CD14-positive monocyte (primary cell): ENCODE data around the gene CFAP410. TPM values are rescaled to one million over a fixed set of nuclear protein-coding genes. Genes with fewer than 3 reads are reported as not detected.
A peak's percentile ranks its signal among the peaks of the same experiment; 100 is the strongest.

ENCODE experiments used
- DNase-seq, 3 donors: peaks; one replicate each; pipeline ENCODE4 v3.0.0-alpha.2; 2011 to 2022
- H2AFZ ChIP-seq: 2 replicates; pipeline ENCODE4 v1.6.0; 2012; ENCODE audit warnings: mild to moderate bottlenecking, low read depth, low read length, inconsistent platforms; ENCODE audit not compliant: insufficient read depth, poor library complexity, severe bottlenecking
- H3K27ac ChIP-seq, 2 donors: 1 replicate in 1 of 2; 2 replicates in 1 of 2; pipeline ENCODE4 v1.5.1; 2012 to 2013; ENCODE audit warnings: low read length in 2 of 2, control low read depth in 1 of 2, inconsistent platforms in 1 of 2, low read depth in 1 of 2, mild to moderate bottlenecking in 1 of 2
- H3K27me3 ChIP-seq, 2 donors: one replicate each; pipeline versions ENCODE4 v1.6.0 to v1.6.1; 2011 to 2013; ENCODE audit warnings: low read length in 2 of 2; ENCODE audit not compliant: control insufficient read depth in 2 of 2, insufficient read depth in 2 of 2
- H3K36me3 ChIP-seq, 2 donors: replicated peaks in 1 of 2; 1 replicate in 1 of 2; 2 replicates in 1 of 2; pipeline versions ENCODE4 v1.5.1 to v1.6.1; 2012 to 2013; ENCODE audit warnings: low read length in 2 of 2, control low read depth in 1 of 2, inconsistent platforms in 1 of 2, mild to moderate bottlenecking in 1 of 2; ENCODE audit not compliant: insufficient read depth in 2 of 2, control insufficient read depth in 1 of 2
- H3K4me1 ChIP-seq, 2 donors: 1 replicate in 1 of 2; 2 replicates in 1 of 2; pipeline versions ENCODE4 v1.5.1 to v1.6.1; 2012 to 2013; ENCODE audit warnings: low read length in 2 of 2, control low read depth in 1 of 2, inconsistent platforms in 1 of 2, mild to moderate bottlenecking in 1 of 2, moderate library complexity in 1 of 2; ENCODE audit not compliant: insufficient read depth in 2 of 2, control insufficient read depth in 1 of 2
- H3K4me2 ChIP-seq: replicated peaks from 2 replicates; pipeline ENCODE3; 2012; ENCODE audit warnings: low read length, moderate library complexity, mild to moderate bottlenecking; ENCODE audit not compliant: poor library complexity, severe bottlenecking; ENCODE audit errors: extremely low read depth
- H3K4me3 ChIP-seq, 3 experiments: fragments of 200-600 bp in 1 of 3; sonication (generic) in 1 of 3; replicated peaks in 1 of 3; 1 replicate in 2 of 3; 2 replicates in 1 of 3; pipeline ENCODE4 v1.5.1; 2011 to 2013; ENCODE audit warnings: low read length in 3 of 3, mild to moderate bottlenecking in 3 of 3, control low read depth in 2 of 3, low read depth in 2 of 3, inconsistent platforms in 1 of 3, moderate library complexity in 1 of 3
- H3K79me2 ChIP-seq: 2 replicates; pipeline ENCODE4 v1.6.0; 2012; ENCODE audit warnings: mild to moderate bottlenecking, control low read depth, inconsistent platforms, low read length, moderate library complexity; ENCODE audit not compliant: insufficient read depth
- H3K9ac ChIP-seq: 2 replicates; pipeline ENCODE4 v1.6.0; 2017; ENCODE audit warnings: low read length, mild to moderate bottlenecking; ENCODE audit not compliant: insufficient read depth, poor library complexity, severe bottlenecking
- H3K9me3 ChIP-seq, 2 donors: replicated peaks in 1 of 2; 1 replicate in 1 of 2; 2 replicates in 1 of 2; pipeline versions ENCODE4 v1.5.1 to v1.6.1; 2012 to 2013; ENCODE audit warnings: low read length in 2 of 2, control low read depth in 1 of 2; ENCODE audit not compliant: control insufficient read depth in 1 of 2, insufficient read depth in 1 of 2
- H4K20me1 ChIP-seq: 2 replicates; pipeline ENCODE4 v1.6.0; 2012; ENCODE audit warnings: mild to moderate bottlenecking, low read length, control low read depth, moderate library complexity; ENCODE audit not compliant: insufficient read depth
- H3K27ac Mint-ChIP-seq, 7 donors: one replicate each; pipeline ENCODE4 v1.8.0; 2020; ENCODE audit warnings: mild to moderate bottlenecking in 7 of 7, mixed read lengths in 7 of 7, moderate library complexity in 6 of 7, inconsistent platforms in 2 of 7
- H3K27me3 Mint-ChIP-seq, 3 donors: one replicate each; pipeline ENCODE4 v1.8.0; 2021 to 2022; ENCODE audit warnings: low read depth in 3 of 3, mild to moderate bottlenecking in 3 of 3, mixed read lengths in 3 of 3, moderate library complexity in 3 of 3, inconsistent platforms in 1 of 3
- H3K36me3 Mint-ChIP-seq, 2 donors: one replicate each; pipeline ENCODE4 v1.8.0; 2020; ENCODE audit warnings: mixed read lengths in 2 of 2, inconsistent platforms in 1 of 2, mild to moderate bottlenecking in 1 of 2
- H3K4me1 Mint-ChIP-seq: one replicate; pipeline ENCODE4 v1.8.0; 2020; ENCODE audit warnings: mild to moderate bottlenecking, mixed read lengths
- H3K4me3 Mint-ChIP-seq, 2 donors: one replicate each; pipeline ENCODE4 v1.8.0; 2020; ENCODE audit warnings: mild to moderate bottlenecking in 2 of 2, mixed read lengths in 2 of 2, moderate library complexity in 1 of 2
- H3K9me3 Mint-ChIP-seq, 7 donors: one replicate each; pipeline ENCODE4 v1.8.0; 2020 to 2022; ENCODE audit warnings: mixed read lengths in 7 of 7, mild to moderate bottlenecking in 6 of 7, moderate library complexity in 6 of 7, inconsistent platforms in 2 of 7
- CTCF ChIP-seq: fragments of 200-600 bp; IDR thresholded peaks from one replicate; pipeline ENCODE4 v1.8.0; 2022; ENCODE audit warnings: antibody characterized with exemption, mild to moderate bottlenecking
- WGBS: methylation state at CpG from one replicate; pipeline ENCODE4 v1.1.5; 2013; ENCODE audit warnings: missing lambda C conversion rate; ENCODE audit not compliant: insufficient coverage; 5-methylcytosine and 5-hydroxymethylcytosine counted together
- intact Hi-C, 2 donors: fragments of 100-400 bp; cut with micrococcal nuclease; formaldehyde crosslinking; loops; one replicate each; pipeline versions ENCODE4 v1.15.0 to v1.15.1; 2023
- polyA plus RNA-seq, 3 donors: library from polyadenylated mRNA; depleted of rRNA in 1 of 3; unstranded in 2 of 3; stranded (reverse) in 1 of 3; fragments of 300-500 nt in 2 of 3; fragments of >200 nt in 1 of 3; fragmentation: Illumina TruSeq in 2 of 3; gene quantifications; 1 replicate in 2 of 3; 2 replicates in 1 of 3; pipeline ENCODE4 v1.2.3, GENCODE V29; 2012 to 2021

Gene CFAP410
- polyA plus RNA-seq, 3 donors = 14.8 to 23.5 (median 17.3) TPM

- peaks cover 31 to 81% of the 10 kb centered on the region in 2 donors for H3K36me3 Mint-ChIP-seq
- intact Hi-C loops = no loop called here
- Histone ChIP-seq H3K4me1 (no peaks in the 10 kb centered on the region), H3K36me3 (peaks cover 92 to 95% of the 10 kb centered on the region in 2 donors), H4K20me1 (peaks cover 32% of the 10 kb centered on the region), H2AFZ (no peak overlapping the region), H3K27me3 (no peaks in the 10 kb centered on the region), H3K27ac (no peak overlapping the region), H3K4me2 (no peak overlapping the region), H3K9ac (no peak overlapping the region), H3K4me3 (no peak overlapping the region), H3K9me3 (no peaks in the 10 kb centered on the region), H3K79me2 (no peaks in the 10 kb centered on the region)
- no peak overlapping the region for H3K4me3 Mint-ChIP-seq
- H3K27ac Mint-ChIP-seq = no peak overlapping the region
- no peaks in the 10 kb centered on the region for H3K4me1 Mint-ChIP-seq
- no peak for DNase-seq
- 97% methylated on average over 22 of the region's 22 CpGs for WGBS
- no peak for TF ChIP-seq CTCF
- H3K27me3 Mint-ChIP-seq = no peaks in the 10 kb centered on the region
- no peaks in the 10 kb centered on the region for H3K9me3 Mint-ChIP-seq
Measured at GRCh38 chr21:44317871-44318270, 21.3 kb downstream of the CFAP410 start.

- H3K4me1 Mint-ChIP-seq = no peaks in the 10 kb centered on the region
- peaks cover 32 to 80% of the 10 kb centered on the region in 2 donors for H3K36me3 Mint-ChIP-seq
- intact Hi-C loops = no loop called here
- TF ChIP-seq CTCF = no peak
- H3K79me2 ChIP-seq = no peaks in the 10 kb centered on the region
- no peaks in the 10 kb centered on the region for H3K27me3 ChIP-seq
- H3K27me3 Mint-ChIP-seq = no peaks in the 10 kb centered on the region
- H3K9ac ChIP-seq = no peak overlapping the region
- H3K4me2 ChIP-seq = no peak overlapping the region
- H3K4me3 ChIP-seq = no peak overlapping the region
- H2AFZ ChIP-seq = no peak overlapping the region
- H3K27ac Mint-ChIP-seq = peak overlapping the region in 1 of 7 donors; percentile 46
- no peaks in the 10 kb centered on the region for H3K9me3 Mint-ChIP-seq
- H3K4me1 ChIP-seq = no peaks in the 10 kb centered on the region
- WGBS = 99% methylated on average over 18 of the region's 19 CpGs
- H3K36me3 ChIP-seq = peaks cover 92 to 95% of the 10 kb centered on the region in 2 donors
- DNase-seq = no peak
- H3K4me3 Mint-ChIP-seq = no peak overlapping the region
- no peaks in the 10 kb centered on the region for H3K9me3 ChIP-seq
- H4K20me1 ChIP-seq = peaks cover 36% of the 10 kb centered on the region
- no peak overlapping the region for H3K27ac ChIP-seq
Measured at GRCh38 chr21:44317241-44317782, 21.9 kb downstream of the CFAP410 start.
